ENCODE measurements around the gene DDTL. TPM values are rescaled to one million over a fixed set of nuclear protein-coding genes. Genes with fewer than 3 reads are reported as not detected.
"Not testable (repeated sequence)": the region's sequence is repeated elsewhere in the genome, so short reads cannot be mapped to it uniquely, and the experiment has no call there.

Gene DDTL
- total and polyA plus RNA-seq, 2 donors (not counting 1 experiment from before 2014, with no cell fraction given), result 4.1 TPM; not detected in 1

GRCh38 chr22:23954193-23954990 is 12.3 kb upstream of the DDTL start:
- intact Hi-C loops (cut with micrococcal nuclease), result loop anchor here (5.0 to 10.0 kb wide), 4 partner anchors 43 to 800 kb away; no protein-coding TSS in a partner anchor
- CTCF ChIA-PET; H3K27me3 ChIP-seq (replicated peaks in 1 of 4; ENCODE audit: control extremely low read depth in 1 of 4, control insufficient read depth in 3 of 4, insufficient read depth in 4 of 4, low read length in 3 of 4); H3K4me1 Mint-ChIP-seq; ATAC-seq (ENCODE audit: low read depth); H3K9me3 ChIP-seq (ENCODE audit: control extremely low read depth in 1 of 3, control insufficient read depth in 2 of 3, insufficient read depth in 1 of 3, low read length in 2 of 3); H3K79me2 ChIP-seq (ENCODE audit: control insufficient read depth, insufficient read depth, low read length); H3K9ac ChIP-seq (ENCODE audit: low read length); H2AFZ ChIP-seq (ENCODE audit: insufficient read depth, low read depth, low read length, poor library complexity, severe bottlenecking); H4K20me1 ChIP-seq (ENCODE audit: control insufficient read depth, insufficient read depth, low read length, poor library complexity, severe bottlenecking); H3K36me3 ChIP-seq (replicated peaks in 1 of 2; ENCODE audit: control extremely low read depth in 1 of 2, control insufficient read depth in 1 of 2, extremely low read depth in 1 of 2, insufficient read depth in 2 of 2, low read length in 1 of 2); H3K4me2 ChIP-seq (replicated peaks; ENCODE audit: low read depth, low read length, poor library complexity, severe bottlenecking); H3K27ac ChIP-seq (ENCODE audit: low read length in 2 of 2); H3K4me3 ChIP-seq (ENCODE audit: control extremely low read depth in 1 of 5, extremely low read depth in 1 of 5, insufficient read depth in 1 of 5, low read depth in 2 of 5, low read length in 4 of 5); H3K27me3 Mint-ChIP-seq; H3K9me3 Mint-ChIP-seq (ENCODE audit: insufficient read depth); H3K4me1 ChIP-seq (ENCODE audit: control insufficient read depth in 2 of 2, insufficient read depth in 2 of 2, low read length in 2 of 2); H3K27ac Mint-ChIP-seq; H3K4me3 Mint-ChIP-seq: not testable (repeated sequence)
- 94% methylated on average over 8 of the region's 8 CpGs for WGBS (ENCODE audit: insufficient coverage)
- peak; percentile 0 for DNase-seq
- POLR2A ChIA-PET, result interaction anchor here (0.7 kb wide), 1 partner anchor 161 kb away, joined by 3 read pairs; no protein-coding TSS in a partner anchor

GRCh38 chr22:23954991-23955305 is 11.7 kb upstream of the DDTL start:
- H3K79me2 ChIP-seq (ENCODE audit: control insufficient read depth, insufficient read depth, low read length); H3K36me3 ChIP-seq (replicated peaks in 1 of 2; ENCODE audit: control extremely low read depth in 1 of 2, control insufficient read depth in 1 of 2, extremely low read depth in 1 of 2, insufficient read depth in 2 of 2, low read length in 1 of 2); H3K4me2 ChIP-seq (replicated peaks; ENCODE audit: low read depth, low read length, poor library complexity, severe bottlenecking); POLR2A ChIA-PET; H3K27ac Mint-ChIP-seq; H3K27me3 Mint-ChIP-seq; H3K4me3 Mint-ChIP-seq; H3K4me3 ChIP-seq (ENCODE audit: control extremely low read depth in 1 of 5, extremely low read depth in 1 of 5, insufficient read depth in 1 of 5, low read depth in 2 of 5, low read length in 4 of 5); H4K20me1 ChIP-seq (ENCODE audit: control insufficient read depth, insufficient read depth, low read length, poor library complexity, severe bottlenecking); H3K27ac ChIP-seq (ENCODE audit: low read length in 2 of 2); H3K9me3 ChIP-seq (ENCODE audit: control extremely low read depth in 1 of 3, control insufficient read depth in 2 of 3, insufficient read depth in 1 of 3, low read length in 2 of 3); H3K4me1 Mint-ChIP-seq; ATAC-seq (ENCODE audit: low read depth); H3K4me1 ChIP-seq (ENCODE audit: control insufficient read depth in 2 of 2, insufficient read depth in 2 of 2, low read length in 2 of 2); H3K9me3 Mint-ChIP-seq (ENCODE audit: insufficient read depth); H3K9ac ChIP-seq (ENCODE audit: low read length); H2AFZ ChIP-seq (ENCODE audit: insufficient read depth, low read depth, low read length, poor library complexity, severe bottlenecking); H3K27me3 ChIP-seq (replicated peaks in 1 of 4; ENCODE audit: control extremely low read depth in 1 of 4, control insufficient read depth in 3 of 4, insufficient read depth in 4 of 4, low read length in 3 of 4); DNase-seq: not testable (repeated sequence)
- CTCF ChIA-PET, result interaction anchor here (1.6 kb wide), 1 partner anchor 220 kb away, joined by 4 read pairs; no protein-coding TSS in a partner anchor
- WGBS (ENCODE audit: insufficient coverage), result 97% methylated on average over 5 of the region's 6 CpGs
- intact Hi-C loops (cut with micrococcal nuclease), result loop anchor here (5.0 to 10.0 kb wide), 4 partner anchors 42 to 800 kb away; no protein-coding TSS in a partner anchor

GRCh38 chr22:23955886-23956285 is 10.8 kb upstream of the DDTL start:
- H3K4me1 Mint-ChIP-seq; H3K4me2 ChIP-seq (replicated peaks; ENCODE audit: low read depth, low read length, poor library complexity, severe bottlenecking); H4K20me1 ChIP-seq (ENCODE audit: control insufficient read depth, insufficient read depth, low read length, poor library complexity, severe bottlenecking); H3K9me3 ChIP-seq (ENCODE audit: control extremely low read depth in 1 of 3, control insufficient read depth in 2 of 3, insufficient read depth in 1 of 3, low read length in 2 of 3); H3K4me3 Mint-ChIP-seq; POLR2A ChIA-PET; H3K27ac ChIP-seq (ENCODE audit: low read length in 2 of 2); H3K9me3 Mint-ChIP-seq (ENCODE audit: insufficient read depth); H3K79me2 ChIP-seq (ENCODE audit: control insufficient read depth, insufficient read depth, low read length); H3K9ac ChIP-seq (ENCODE audit: low read length); H2AFZ ChIP-seq (ENCODE audit: insufficient read depth, low read depth, low read length, poor library complexity, severe bottlenecking); H3K27me3 Mint-ChIP-seq; H3K4me3 ChIP-seq (ENCODE audit: control extremely low read depth in 1 of 5, extremely low read depth in 1 of 5, insufficient read depth in 1 of 5, low read depth in 2 of 5, low read length in 4 of 5); ATAC-seq (ENCODE audit: low read depth); H3K27ac Mint-ChIP-seq; H3K27me3 ChIP-seq (replicated peaks in 1 of 4; ENCODE audit: control extremely low read depth in 1 of 4, control insufficient read depth in 3 of 4, insufficient read depth in 4 of 4, low read length in 3 of 4); H3K4me1 ChIP-seq (ENCODE audit: control insufficient read depth in 2 of 2, insufficient read depth in 2 of 2, low read length in 2 of 2); H3K36me3 ChIP-seq (replicated peaks in 1 of 2; ENCODE audit: control extremely low read depth in 1 of 2, control insufficient read depth in 1 of 2, extremely low read depth in 1 of 2, insufficient read depth in 2 of 2, low read length in 1 of 2); DNase-seq: not testable (repeated sequence)
- WGBS (ENCODE audit: insufficient coverage), result 100% methylated on average over 2 of the region's 8 CpGs
- intact Hi-C loops (cut with micrococcal nuclease), result loop anchor here (10.0 kb wide), 3 partner anchors 91 to 799 kb away; no protein-coding TSS in a partner anchor
- CTCF ChIA-PET, result interaction anchor here (0.6 to 1.6 kb wide), 5 partner anchors 42 to 996 kb away, joined by 3 to 5 read pairs (median 4); partner anchors contain the start of gene SLC2A11
